ENCODE measurements around the gene WBP1.
"Not testable (repeated sequence)": the region's sequence is repeated elsewhere in the genome, so short reads cannot be mapped to it uniquely, and the experiment has no call there.

WBP1 gene

GRCh38 chr2:74458132-74458937, at the start of gene WBP1:
WBP1 (plus strand) TSS chr2:74458438; CDS start chr2:74458603, 165 bp downstream.
- peak; percentile 99 to 100 for DNase-seq

GRCh38 chr2:74413001-74413698, 45.1 kb upstream of the WBP1 start:
- DNase-seq, result no peak

GRCh38 chr2:74414441-74414840, 43.8 kb upstream of the WBP1 start:
- no peak for DNase-seq

- no peak for DNase-seq
Measured at GRCh38 chr2:74414881-74415761, 43.1 kb upstream of the WBP1 start.

- DNase-seq, result no peak
Measured at GRCh38 chr2:74415762-74416395, 42.4 kb upstream of the WBP1 start.

GRCh38 chr2:74416778-74417177, 41.5 kb upstream of the WBP1 start:
- no peak for DNase-seq

- no peak for DNase-seq
Measured at GRCh38 chr2:74417197-74417596, 41.0 kb upstream of the WBP1 start.

- no peak for DNase-seq
Measured at GRCh38 chr2:74417763-74418162, 40.5 kb upstream of the WBP1 start.

- no peak for DNase-seq
Measured at GRCh38 chr2:74418312-74418711, 39.9 kb upstream of the WBP1 start.

- DNase-seq, result no peak
Measured at GRCh38 chr2:74419345-74419744, 38.9 kb upstream of the WBP1 start.

- no peak for DNase-seq
Measured at GRCh38 chr2:74420006-74420405, 38.2 kb upstream of the WBP1 start.

GRCh38 chr2:74420443-74421103, 37.7 kb upstream of the WBP1 start:
- DNase-seq, result not testable (repeated sequence)

- DNase-seq, result peak; percentile 92 to 96
Measured at GRCh38 chr2:74421221-74421870, 36.9 kb upstream of the WBP1 start, which contains the start of the genes C2orf81 and WDR54. C2orf81 (minus strand) TSS chr2:74421619; CDS start chr2:74421560, 59 bp downstream. WDR54 (plus strand) TSS chr2:74421730; CDS start chr2:74422154, 424 bp downstream.

GRCh38 chr2:74423231-74424095, 34.8 kb upstream of the WBP1 start:
- DNase-seq, result no peak

- no peak for DNase-seq
Measured at GRCh38 chr2:74424139-74424992, 33.9 kb upstream of the WBP1 start.

- no peak for DNase-seq
Measured at GRCh38 chr2:74424995-74425406, 33.2 kb upstream of the WBP1 start.

- no peak for DNase-seq
Measured at GRCh38 chr2:74425523-74425922, 32.7 kb upstream of the WBP1 start.

- DNase-seq, result no peak
Measured at GRCh38 chr2:74426181-74426758, 32.0 kb upstream of the WBP1 start.

- DNase-seq, result no peak
Measured at GRCh38 chr2:74427551-74427950, 30.7 kb upstream of the WBP1 start.
